A673 (cell line): ENCODE results near the gene RPL35A. TPM values are rescaled to one million over a fixed set of nuclear protein-coding genes. Genes with fewer than 3 reads are reported as not detected.
"Not testable (repeated sequence)": the region's sequence is repeated elsewhere in the genome, so short reads cannot be mapped to it uniquely, and the experiment has no call there.

Experiments
- BruUV-seq: library from RNA; stranded (reverse); fragments of 400-500 nt; replicated peaks from 2 replicates; lab custom pipeline; 2021; lab: Mats Ljungman, UMichigan
- CTCF ChIA-PET: fragments of 300-600 bp; sonication (Branson Sonifier 250); formaldehyde crosslinking; loops from one replicate; lab custom pipeline; 2022; ENCODE audit warnings: antibody characterized with exemption; lab: Charles Lee
- POLR2A ChIA-PET: fragments of 300-600 bp; sonication (Branson Sonifier 250); formaldehyde crosslinking; loops from one replicate; lab custom pipeline; 2022; ENCODE audit warnings: antibody characterized with exemption; ENCODE audit not compliant: low non-redundant PET; lab: Charles Lee
- DNase-seq: peaks from one replicate; pipeline ENCODE4 v3.0.0-alpha.2; 2015; ENCODE audit warnings: low spot score
- H3K27ac ChIP-seq: fragments of 200-600 bp; sonication (generic); 2 replicates; pipeline ENCODE4 v1.5.1; 2016; ENCODE audit warnings: mixed run types, low read depth, mild to moderate bottlenecking, mixed read lengths, antibody characterized with exemption, low read length; ENCODE audit not compliant: poor library complexity, severe bottlenecking
- H3K27me3 ChIP-seq: fragments of 200-600 bp; sonication (generic); replicated peaks from 2 replicates; pipeline ENCODE4 v1.6.1; 2017; ENCODE audit warnings: mixed run types, low read depth, mild to moderate bottlenecking, mixed read lengths, antibody characterized with exemption, low read length; ENCODE audit not compliant: insufficient read depth, poor library complexity
- H3K36me3 ChIP-seq: fragments of 200-600 bp; sonication (generic); 2 replicates; pipeline ENCODE4 v1.6.1; 2016; ENCODE audit warnings: mixed run types, mild to moderate bottlenecking, mixed read lengths, antibody characterized with exemption, low read length; ENCODE audit not compliant: insufficient read depth, poor library complexity, severe bottlenecking
- H3K4me1 ChIP-seq: fragments of 200-600 bp; sonication (generic); 2 replicates; pipeline ENCODE4 v1.6.1; 2017; ENCODE audit warnings: mixed run types, mild to moderate bottlenecking, mixed read lengths, antibody characterized with exemption, low read length; ENCODE audit not compliant: insufficient read depth, poor library complexity, severe bottlenecking
- H3K4me3 ChIP-seq: fragments of 200-600 bp; sonication (generic); 2 replicates; pipeline ENCODE4 v1.5.1; 2016; ENCODE audit warnings: low read depth, mixed run types, mild to moderate bottlenecking, mixed read lengths, low read length; ENCODE audit not compliant: poor library complexity, severe bottlenecking
- H3K9me3 ChIP-seq: fragments of 200-600 bp; sonication (generic); 2 replicates; pipeline ENCODE4 v1.6.1; 2016; ENCODE audit warnings: mixed run types, low read depth, mild to moderate bottlenecking, mixed read lengths, antibody characterized with exemption, low read length; ENCODE audit not compliant: poor library complexity, severe bottlenecking
- CTCF ChIP-seq: fragments of 300-800, 200-600 bp; sonication (generic); conservative IDR thresholded peaks from 2 replicates; pipeline ENCODE4 v1.5.1; 2017; ENCODE audit warnings: low read depth, mild to moderate bottlenecking, antibody characterized with exemption, low read length, moderate library complexity, mixed read lengths
- EZH2 ChIP-seq: fragments of 200-600 bp; sonication (generic); IDR thresholded peaks from 2 replicates; pipeline ENCODE4 v1.6.1; 2017; ENCODE audit warnings: borderline replicate concordance, low read depth, mild to moderate bottlenecking, mixed read lengths, antibody characterized with exemption, low read length; ENCODE audit not compliant: poor library complexity, severe bottlenecking
- intact Hi-C: fragments of 100-400 bp; cut with micrococcal nuclease; formaldehyde crosslinking; loops from one replicate; pipeline ENCODE4 v1.10.0; 2022; ENCODE audit not compliant: unreplicated experiment
- total RNA-seq: library from RNA; stranded (reverse); gene quantifications from 2 replicates; pipeline ENCODE4 v1.2.3, GENCODE V29; 2021

The RPL35A gene
- total RNA-seq, 1 experiment from 2014 or later: 1,102 TPM

GRCh38 chr3:197957790-197958133 is 7.8 kb downstream of the RPL35A start:
- TF ChIP-seq EZH2: no peak
- TF ChIP-seq CTCF: no peak
- Histone ChIP-seq H3K36me3 (peaks cover 43% of the 10 kb centered on the region), H3K4me3 (no peak overlapping the region), H3K9me3 (no peaks in the 10 kb centered on the region), H3K4me1 (peaks cover 45% of the 10 kb centered on the region), H3K27ac (peak overlapping the region; percentile 78), H3K27me3 (no peaks in the 10 kb centered on the region)
- no TSS peak for BruUV-seq
- ChIA-PET CTCF (interaction anchor here (0.6 kb wide), 1 partner anchor 221 kb away, joined by 3 read pairs; the partner anchor contains the start of gene RUBCN), POLR2A (no interaction called here)
- intact Hi-C loops: no loop called here
- DNase-seq: no peak

DNA sequence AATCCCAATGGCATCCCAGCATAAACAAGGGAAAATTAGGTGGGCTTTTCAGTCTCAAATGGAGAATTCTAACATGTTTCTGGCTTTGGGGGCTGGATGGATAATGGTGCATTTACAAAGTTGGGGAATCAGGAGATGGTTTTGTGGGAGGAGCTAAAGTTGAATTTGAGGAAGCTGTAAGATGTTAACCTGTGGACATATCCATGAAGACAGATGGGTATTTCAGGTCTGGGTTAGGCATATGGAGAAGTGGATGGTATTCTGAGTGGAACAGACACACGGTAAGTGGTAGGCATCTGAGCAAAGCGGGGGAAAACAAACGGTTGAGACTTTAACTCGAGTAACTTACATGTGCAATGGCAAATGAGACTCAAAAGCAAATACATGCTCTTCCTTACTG is 8.4 kb downstream of the RPL35A start:
- intact Hi-C loops: no loop called here
- Histone ChIP-seq H3K27me3 (no peaks in the 10 kb centered on the region), H3K36me3 (peaks cover 38% of the 10 kb centered on the region), H3K4me1 (peaks cover 40% of the 10 kb centered on the region), H3K27ac (peak overlapping the region; percentile 78), H3K4me3 (no peak overlapping the region), H3K9me3 (no peaks in the 10 kb centered on the region)
- DNase-seq: no peak
- CTCF ChIA-PET: interaction anchor here (0.6 kb wide), 1 partner anchor 222 kb away, joined by 3 read pairs; the partner anchor contains the start of gene RUBCN
- no TSS peak for BruUV-seq
- POLR2A ChIA-PET: interaction anchor here (0.6 to 0.7 kb wide), 3 partner anchors 52 to 378 kb away, joined by 3 to 10 read pairs (median 4); no protein-coding TSS in a partner anchor
- no peak for TF ChIP-seq CTCF
- TF ChIP-seq EZH2: no peak

DNA sequence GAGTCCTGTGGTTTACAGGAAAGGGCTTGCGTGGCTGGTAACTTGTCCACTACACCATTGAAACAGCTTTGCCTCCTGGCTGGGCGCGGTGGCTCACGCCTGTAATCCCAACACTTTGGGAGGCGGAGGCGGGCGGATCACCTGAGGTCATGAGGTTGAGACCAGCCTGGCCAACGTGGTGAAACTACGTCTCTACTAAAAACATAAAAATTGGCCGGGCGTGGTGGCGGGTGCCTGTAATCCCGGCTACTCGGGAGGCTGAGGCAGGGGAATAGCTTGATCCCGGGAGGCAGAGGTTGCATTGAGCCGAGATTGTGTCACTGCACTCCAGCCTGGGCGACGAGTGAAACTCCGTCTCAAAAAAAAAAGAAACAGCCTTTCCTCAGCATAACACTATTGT is 8.9 kb downstream of the RPL35A start:
- peak overlapping the region; percentile 75 for H3K4me3 ChIP-seq

GRCh38 chr3:197959500-197959890 is 9.5 kb downstream of the RPL35A start:
- POLR2A ChIA-PET: no interaction called here
- Histone ChIP-seq H3K27me3 (no peaks in the 10 kb centered on the region), H3K36me3 (peaks cover 26% of the 10 kb centered on the region), H3K4me1 (peaks cover 40% of the 10 kb centered on the region), H3K4me3 (peak overlapping the region; percentile 75), H3K9me3 (no peaks in the 10 kb centered on the region), H3K27ac (peak overlapping the region; percentile 83)
- intact Hi-C loops: no loop called here
- CTCF ChIA-PET: no interaction called here
- TF ChIP-seq CTCF (no peak), EZH2 (no peak)
- TSS peak; percentile 89 for BruUV-seq
- DNase-seq: no peak

More for the DNA sequence above, 8.9 kb downstream of the RPL35A start:
- BruUV-seq, intact Hi-C loops, DNase-seq, H3K9me3 ChIP-seq, H3K27me3 ChIP-seq, CTCF ChIA-PET, H3K27ac ChIP-seq: not testable (repeated sequence)
- peaks cover 33% of the 10 kb centered on the region for H3K36me3 ChIP-seq
- H3K4me1 ChIP-seq: peaks cover 40% of the 10 kb centered on the region
- POLR2A ChIA-PET: interaction anchor here (0.6 to 0.7 kb wide), 3 partner anchors 52 to 379 kb away, joined by 3 to 10 read pairs (median 4); no protein-coding TSS in a partner anchor
